HCT116 (cell line): Measurements from ENCODE around the gene ZBED1. TPM values are rescaled to one million over a fixed set of nuclear protein-coding genes. Genes with fewer than 3 reads are reported as not detected.
"Not testable (repeated sequence)": the region's sequence is repeated elsewhere in the genome, so short reads cannot be mapped to it uniquely, and the experiment has no call there.

Source experiments
- ATAC-seq: fragments of 200-7000 bp; cut with Tn5 transposase; 2 replicates; pipeline ENCODE4 v1.9.1; 2020; ENCODE audit warnings: mild to moderate bottlenecking, moderate library complexity
- BruUV-seq: library from RNA; stranded (reverse); fragments of 400-500 nt; replicated peaks from 2 replicates; lab custom pipeline; 2021; lab: Mats Ljungman, UMichigan
- CTCF ChIA-PET: fragments of 300-600 bp; sonication (Branson Sonifier 250); formaldehyde crosslinking; loops from one replicate; lab custom pipeline; 2021; ENCODE audit warnings: antibody characterized with exemption; lab: Charles Lee
- POLR2A ChIA-PET: fragments of 300-600, 350-600 bp; sonication (Branson Sonifier 250); formaldehyde crosslinking; loops from one replicate; lab custom pipeline; 2021; ENCODE audit warnings: antibody characterized with exemption; lab: Charles Lee
- RAD21 ChIA-PET, 2 experiments: fragments of 300-600 bp; sonication (Branson Sonifier 250); formaldehyde crosslinking; loops; one replicate each; lab custom pipeline; 2023; ENCODE audit warnings: low total read pairs in 2 of 2; ENCODE audit not compliant: uncharacterized antibody in 2 of 2, unreplicated experiment in 2 of 2, low non-redundant PET in 1 of 2; lab: Charles Lee
- DNase-seq: peaks from one replicate; pipeline ENCODE4 v3.0.0-alpha.2; 2010; ENCODE audit warnings: low read depth, low spot score
- H2AFZ ChIP-seq: fragments of 200-600 bp; shearing (Covaris generic), sonication (generic); 2 replicates; pipeline ENCODE4 v1.6.1; 2017; ENCODE audit warnings: low read depth, mixed run types, mixed read lengths, antibody characterized with exemption, low read length; ENCODE audit not compliant: poor library complexity, severe bottlenecking
- H3K27ac ChIP-seq: 2 replicates; pipeline ENCODE4 v1.5.1; 2012; ENCODE audit warnings: low read depth, low read length
- H3K27me3 ChIP-seq: fragments of 200-600 bp; sonication (generic); 2 replicates; pipeline ENCODE4 v1.6.1; 2016; ENCODE audit warnings: mixed run types, low read length, mixed read lengths; ENCODE audit not compliant: insufficient read depth
- H3K36me3 ChIP-seq, 2 experiments: fragments of 200-500 bp in 1 of 2; fragments of 200-600 bp in 1 of 2; sonication (Bioruptor generic) in 1 of 2; sonication (generic) in 1 of 2; 2 replicates each; pipeline versions ENCODE4 v1.5.1 to v1.6.1; 2014 to 2016; ENCODE audit warnings: low read length in 2 of 2, inconsistent platforms in 1 of 2, mixed read lengths in 1 of 2, mixed run types in 1 of 2; ENCODE audit not compliant: insufficient read depth in 2 of 2, control insufficient read depth in 1 of 2
- H3K4me1 ChIP-seq, 2 experiments: fragments of 200-600 bp in 1 of 2; sonication (generic) in 1 of 2; 2 replicates each; pipeline versions ENCODE4 v1.5.1 to v1.6.1; 2012 to 2017; ENCODE audit warnings: low read length in 2 of 2, inconsistent platforms in 1 of 2, mild to moderate bottlenecking in 1 of 2, mixed read lengths in 1 of 2, mixed run types in 1 of 2, moderate library complexity in 1 of 2; ENCODE audit not compliant: insufficient read depth in 2 of 2, control insufficient read depth in 1 of 2
- H3K4me2 ChIP-seq: fragments of 200-600 bp; sonication (generic); 2 replicates; pipeline ENCODE4 v1.6.1; 2017; ENCODE audit warnings: mixed run types, low read length, mixed read lengths
- H3K4me3 ChIP-seq, 2 experiments: fragments of 200-600 bp in 1 of 2; sonication (generic) in 1 of 2; replicated peaks in 1 of 2; 2 replicates each; pipeline ENCODE4 v1.5.1; 2011 to 2016; ENCODE audit warnings: low read length in 2 of 2, control low read depth in 1 of 2, low read depth in 1 of 2, mild to moderate bottlenecking in 1 of 2, mixed read lengths in 1 of 2, mixed run types in 1 of 2
- H3K79me2 ChIP-seq: fragments of 200-600 bp; sonication (generic); 2 replicates; pipeline ENCODE4 v1.6.1; 2017; ENCODE audit warnings: mild to moderate bottlenecking, mixed run types, low read length, moderate library complexity, mixed read lengths; ENCODE audit not compliant: insufficient read depth
- H3K9ac ChIP-seq: fragments of 200-600 bp; sonication (generic); 2 replicates; pipeline ENCODE4 v1.6.1; 2016; ENCODE audit warnings: low read length, mixed read lengths
- H3K9me2 ChIP-seq: fragments of 200-600 bp; sonication (generic), shearing (Covaris generic); 2 replicates; pipeline ENCODE4 v1.6.1; 2017; ENCODE audit warnings: mixed run types, mild to moderate bottlenecking, moderate library complexity; ENCODE audit not compliant: insufficient read depth
- H3K9me3 ChIP-seq, 2 experiments: fragments of 200-500 bp in 1 of 2; fragments of 200-600 bp in 1 of 2; sonication (Bioruptor generic) in 1 of 2; sonication (generic) in 1 of 2; 2 replicates each; pipeline ENCODE4 v1.6.1; 2014 to 2017; ENCODE audit warnings: low read length in 2 of 2, mixed read lengths in 2 of 2, inconsistent platforms in 1 of 2, low read depth in 1 of 2, mild to moderate bottlenecking in 1 of 2, mixed run types in 1 of 2, moderate library complexity in 1 of 2; ENCODE audit not compliant: control insufficient read depth in 1 of 2, insufficient read depth in 1 of 2
- H4K20me1 ChIP-seq: fragments of 200-600 bp; sonication (generic), shearing (Covaris generic); 2 replicates; pipeline ENCODE4 v1.6.1; 2017; ENCODE audit warnings: mixed run types, mild to moderate bottlenecking, moderate library complexity; ENCODE audit not compliant: insufficient read depth
- CBX3 ChIP-seq: IDR thresholded peaks from 2 replicates; pipeline ENCODE4 v1.6.1; 2012; ENCODE audit warnings: low read depth
- CEBPB ChIP-seq: IDR thresholded peaks from 2 replicates; pipeline ENCODE4 v1.6.1; 2012; ENCODE audit warnings: low read depth
- EGR1 ChIP-seq: IDR thresholded peaks from 2 replicates; pipeline ENCODE4 v1.6.1; 2012; ENCODE audit warnings: low read depth
- ELF1 ChIP-seq: IDR thresholded peaks from 2 replicates; pipeline ENCODE4 v1.6.1; 2012; ENCODE audit warnings: low read depth, borderline replicate concordance
- EZH2 ChIP-seq: fragments of 200-600 bp; sonication (generic); IDR thresholded peaks from 2 replicates; pipeline ENCODE4 v1.6.1; 2017; ENCODE audit warnings: antibody characterized with exemption, mixed run types
- FOSL1 ChIP-seq: IDR thresholded peaks from 2 replicates; pipeline ENCODE4 v1.6.1; 2012; ENCODE audit warnings: low read depth
- POLR2AphosphoS5 ChIP-seq: IDR thresholded peaks from 2 replicates; pipeline ENCODE4 v1.6.1; 2011; ENCODE audit warnings: mild to moderate bottlenecking, low read depth, low read length, moderate library complexity
- TCF7L2 ChIP-seq: IDR thresholded peaks from 2 replicates; pipeline ENCODE4 v1.7.0; 2011; ENCODE audit warnings: borderline replicate concordance, inconsistent platforms; ENCODE audit not compliant: insufficient read depth, insufficient read length; ENCODE audit errors: extremely low read depth
- YY1 ChIP-seq: IDR thresholded peaks from 2 replicates; pipeline ENCODE4 v1.6.1; 2011; ENCODE audit warnings: low read length, low read depth, moderate library complexity, mild to moderate bottlenecking; ENCODE audit not compliant: insufficient replicate concordance; ENCODE audit errors: extremely low read depth
- ZFX ChIP-seq: fragments of 450-650 bp; IDR thresholded peaks from 2 replicates; pipeline ENCODE4 v1.6.1; 2017
- intact Hi-C: fragments of 100-400 bp; cut with micrococcal nuclease; formaldehyde crosslinking; loops from 2 replicates; pipeline ENCODE4 v1.10.0; 2022
- total RNA-seq: library from RNA; stranded (reverse); gene quantifications from one replicate; pipeline ENCODE4 v1.2.1, GENCODE V29; 2021; ENCODE audit not compliant: unreplicated experiment
- TF ChIP-seq, protein P1 (sequence below): IDR thresholded peaks from 2 replicates; pipeline ENCODE4 v1.6.1; 2012
- TF ChIP-seq, protein P2 (sequence below): IDR thresholded peaks from 2 replicates; pipeline ENCODE4 v1.6.1; 2012
- TF ChIP-seq, protein P3 (sequence below): IDR thresholded peaks from 2 replicates; pipeline ENCODE4 v1.6.1; 2012; ENCODE audit warnings: low read depth

Gene ZBED1
- total RNA-seq, 1 experiment from 2014 or later, result 21.0 TPM

GRCh38 chrX:2483398-2484060 lies 17.2 kb downstream of the ZBED1 start:
- ChIA-PET CTCF (no interaction called here), RAD21 (no interaction called here), POLR2A (no interaction called here)
- Histone ChIP-seq H3K4me1 (peaks cover 3 to 14% of the 10 kb centered on the region in 2 experiments; a peak in 3 of 4 replicates), H2AFZ (no peak overlapping the region), H3K4me2 (no peak overlapping the region), H3K9me3 (no peaks in the 10 kb centered on the region), H3K27ac (no peak overlapping the region), H3K9ac (no peak overlapping the region), H3K27me3 (no peaks in the 10 kb centered on the region), H3K79me2 (peaks cover 9% of the 10 kb centered on the region; the same call in 1 of the 2 replicates), H3K9me2 (no peaks in the 10 kb centered on the region), H4K20me1 (no peaks in the 10 kb centered on the region), H3K36me3 (no peaks in the 10 kb centered on the region; a peak in 1 of 4 replicates), H3K4me3 (no peak overlapping the region)
- intact Hi-C loops, result no loop called here
- TF ChIP-seq EZH2, result no peak
- TF ChIP-seq CBX3, result no peak
- TF ChIP-seq CEBPB, result no peak
- TF ChIP-seq POLR2AphosphoS5, result no peak
- TF ChIP-seq EGR1, result no peak
- TF ChIP-seq, protein P1, sequence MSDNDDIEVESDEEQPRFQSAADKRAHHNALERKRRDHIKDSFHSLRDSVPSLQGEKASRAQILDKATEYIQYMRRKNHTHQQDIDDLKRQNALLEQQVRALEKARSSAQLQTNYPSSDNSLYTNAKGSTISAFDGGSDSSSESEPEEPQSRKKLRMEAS, result no peak
- no peak for TF ChIP-seq YY1
- TF ChIP-seq ZFX, result no peak
- TF ChIP-seq ELF1, result no peak
- no peak for TF ChIP-seq TCF7L2
- TF ChIP-seq, protein P2, sequence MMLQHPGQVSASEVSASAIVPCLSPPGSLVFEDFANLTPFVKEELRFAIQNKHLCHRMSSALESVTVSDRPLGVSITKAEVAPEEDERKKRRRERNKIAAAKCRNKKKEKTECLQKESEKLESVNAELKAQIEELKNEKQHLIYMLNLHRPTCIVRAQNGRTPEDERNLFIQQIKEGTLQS, result no peak
- TF ChIP-seq FOSL1, result no peak
- TF ChIP-seq, protein P3, sequence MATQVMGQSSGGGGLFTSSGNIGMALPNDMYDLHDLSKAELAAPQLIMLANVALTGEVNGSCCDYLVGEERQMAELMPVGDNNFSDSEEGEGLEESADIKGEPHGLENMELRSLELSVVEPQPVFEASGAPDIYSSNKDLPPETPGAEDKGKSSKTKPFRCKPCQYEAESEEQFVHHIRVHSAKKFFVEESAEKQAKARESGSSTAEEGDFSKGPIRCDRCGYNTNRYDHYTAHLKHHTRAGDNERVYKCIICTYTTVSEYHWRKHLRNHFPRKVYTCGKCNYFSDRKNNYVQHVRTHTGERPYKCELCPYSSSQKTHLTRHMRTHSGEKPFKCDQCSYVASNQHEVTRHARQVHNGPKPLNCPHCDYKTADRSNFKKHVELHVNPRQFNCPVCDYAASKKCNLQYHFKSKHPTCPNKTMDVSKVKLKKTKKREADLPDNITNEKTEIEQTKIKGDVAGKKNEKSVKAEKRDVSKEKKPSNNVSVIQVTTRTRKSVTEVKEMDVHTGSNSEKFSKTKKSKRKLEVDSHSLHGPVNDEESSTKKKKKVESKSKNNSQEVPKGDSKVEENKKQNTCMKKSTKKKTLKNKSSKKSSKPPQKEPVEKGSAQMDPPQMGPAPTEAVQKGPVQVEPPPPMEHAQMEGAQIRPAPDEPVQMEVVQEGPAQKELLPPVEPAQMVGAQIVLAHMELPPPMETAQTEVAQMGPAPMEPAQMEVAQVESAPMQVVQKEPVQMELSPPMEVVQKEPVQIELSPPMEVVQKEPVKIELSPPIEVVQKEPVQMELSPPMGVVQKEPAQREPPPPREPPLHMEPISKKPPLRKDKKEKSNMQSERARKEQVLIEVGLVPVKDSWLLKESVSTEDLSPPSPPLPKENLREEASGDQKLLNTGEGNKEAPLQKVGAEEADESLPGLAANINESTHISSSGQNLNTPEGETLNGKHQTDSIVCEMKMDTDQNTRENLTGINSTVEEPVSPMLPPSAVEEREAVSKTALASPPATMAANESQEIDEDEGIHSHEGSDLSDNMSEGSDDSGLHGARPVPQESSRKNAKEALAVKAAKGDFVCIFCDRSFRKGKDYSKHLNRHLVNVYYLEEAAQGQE, result no peak
- no TSS peak for BruUV-seq
- no peak for ATAC-seq
- no peak for DNase-seq

- CTCF ChIA-PET, intact Hi-C loops, H2AFZ ChIP-seq, BruUV-seq, H3K36me3 ChIP-seq, H3K4me3 ChIP-seq, H3K27me3 ChIP-seq, ATAC-seq, DNase-seq, H4K20me1 ChIP-seq, POLR2A ChIA-PET, H3K9ac ChIP-seq, H3K4me2 ChIP-seq, H3K27ac ChIP-seq, H3K9me2 ChIP-seq, H3K9me3 ChIP-seq, RAD21 ChIA-PET: not testable (repeated sequence)
- H3K4me1 ChIP-seq, result peaks cover 11 to 34% of the 10 kb centered on the region in 2 experiments; a peak in 3 of 4 replicates
- peaks cover 24% of the 10 kb centered on the region; the same call in 1 of the 2 replicates for H3K79me2 ChIP-seq
Observed at GRCh38 chrX:2481597-2481996, 19.2 kb downstream of the ZBED1 start.
